Measurements from ENCODE around the gene SLC15A1. TPM values are rescaled to one million over a fixed set of nuclear protein-coding genes. Genes with fewer than 3 reads are reported as not detected.

Gene SLC15A1
- total RNA-seq, 4 donors from 2014 or later: 16.1 to 56.3 (median 44.1) TPM; not detected in 1

Small RNA genes within 50 kb of the gene (small RNA-seq; reads per million reads assigned to genes)
- gene RN7SL60P: 0 reads per million in 4 donors

Other genes with a start within 250 kb of the SLC15A1 start
- gene STK24, start 175.6 kb downstream of the SLC15A1 start, total RNA-seq: 100 to 1,000 TPM in 3 of 4 donors, 10 to 100 TPM in 1; 87.2 to 152 (median 131) TPM
- 100 to 1,000 TPM in 1 of 4 donors, 10 to 100 TPM in 3; 44.5 to 120 (median 71.4) TPM for gene DOCK9, start 225.4 kb upstream of the SLC15A1 start, total RNA-seq

Measured in transverse colon (tissue), 4 donors.